HCT116 (cell line): ENCODE measurements around the gene MAPKAPK3. TPM values are rescaled to one million over a fixed set of nuclear protein-coding genes. Genes with fewer than 3 reads are reported as not detected.

Experiments
- ATAC-seq: fragments of 200-7000 bp; cut with Tn5 transposase; 2 replicates; pipeline ENCODE4 v1.9.1; 2020; ENCODE audit warnings: mild to moderate bottlenecking, moderate library complexity
- BruUV-seq: library from RNA; stranded (reverse); fragments of 400-500 nt; replicated peaks from 2 replicates; lab custom pipeline; 2021; lab: Mats Ljungman, UMichigan
- CTCF ChIA-PET: fragments of 300-600 bp; sonication (Branson Sonifier 250); formaldehyde crosslinking; loops from one replicate; lab custom pipeline; 2021; ENCODE audit warnings: antibody characterized with exemption; lab: Charles Lee
- POLR2A ChIA-PET: fragments of 300-600, 350-600 bp; sonication (Branson Sonifier 250); formaldehyde crosslinking; loops from one replicate; lab custom pipeline; 2021; ENCODE audit warnings: antibody characterized with exemption; lab: Charles Lee
- RAD21 ChIA-PET, 2 experiments: fragments of 300-600 bp; sonication (Branson Sonifier 250); formaldehyde crosslinking; loops; one replicate each; lab custom pipeline; 2023; ENCODE audit warnings: low total read pairs in 2 of 2; ENCODE audit not compliant: uncharacterized antibody in 2 of 2, unreplicated experiment in 2 of 2, low non-redundant PET in 1 of 2; lab: Charles Lee
- DNase-seq: peaks from one replicate; pipeline ENCODE4 v3.0.0-alpha.2; 2010; ENCODE audit warnings: low read depth, low spot score
- H2AFZ ChIP-seq: fragments of 200-600 bp; shearing (Covaris generic), sonication (generic); 2 replicates; pipeline ENCODE4 v1.6.1; 2017; ENCODE audit warnings: low read depth, mixed run types, mixed read lengths, antibody characterized with exemption, low read length; ENCODE audit not compliant: poor library complexity, severe bottlenecking
- H3K27ac ChIP-seq: 2 replicates; pipeline ENCODE4 v1.5.1; 2012; ENCODE audit warnings: low read depth, low read length
- H3K27me3 ChIP-seq: fragments of 200-600 bp; sonication (generic); 2 replicates; pipeline ENCODE4 v1.6.1; 2016; ENCODE audit warnings: mixed run types, low read length, mixed read lengths; ENCODE audit not compliant: insufficient read depth
- H3K36me3 ChIP-seq, 2 experiments: fragments of 200-500 bp in 1 of 2; fragments of 200-600 bp in 1 of 2; sonication (Bioruptor generic) in 1 of 2; sonication (generic) in 1 of 2; 2 replicates each; pipeline versions ENCODE4 v1.5.1 to v1.6.1; 2014 to 2016; ENCODE audit warnings: low read length in 2 of 2, inconsistent platforms in 1 of 2, mixed read lengths in 1 of 2, mixed run types in 1 of 2; ENCODE audit not compliant: insufficient read depth in 2 of 2, control insufficient read depth in 1 of 2
- H3K4me1 ChIP-seq, 2 experiments: fragments of 200-600 bp in 1 of 2; sonication (generic) in 1 of 2; 2 replicates each; pipeline versions ENCODE4 v1.5.1 to v1.6.1; 2012 to 2017; ENCODE audit warnings: low read length in 2 of 2, inconsistent platforms in 1 of 2, mild to moderate bottlenecking in 1 of 2, mixed read lengths in 1 of 2, mixed run types in 1 of 2, moderate library complexity in 1 of 2; ENCODE audit not compliant: insufficient read depth in 2 of 2, control insufficient read depth in 1 of 2
- H3K4me2 ChIP-seq: fragments of 200-600 bp; sonication (generic); 2 replicates; pipeline ENCODE4 v1.6.1; 2017; ENCODE audit warnings: mixed run types, low read length, mixed read lengths
- H3K4me3 ChIP-seq, 2 experiments: fragments of 200-600 bp in 1 of 2; sonication (generic) in 1 of 2; replicated peaks in 1 of 2; 2 replicates each; pipeline ENCODE4 v1.5.1; 2011 to 2016; ENCODE audit warnings: low read length in 2 of 2, control low read depth in 1 of 2, low read depth in 1 of 2, mild to moderate bottlenecking in 1 of 2, mixed read lengths in 1 of 2, mixed run types in 1 of 2
- H3K79me2 ChIP-seq: fragments of 200-600 bp; sonication (generic); 2 replicates; pipeline ENCODE4 v1.6.1; 2017; ENCODE audit warnings: mild to moderate bottlenecking, mixed run types, low read length, moderate library complexity, mixed read lengths; ENCODE audit not compliant: insufficient read depth
- H3K9ac ChIP-seq: fragments of 200-600 bp; sonication (generic); 2 replicates; pipeline ENCODE4 v1.6.1; 2016; ENCODE audit warnings: low read length, mixed read lengths
- H3K9me2 ChIP-seq: fragments of 200-600 bp; sonication (generic), shearing (Covaris generic); 2 replicates; pipeline ENCODE4 v1.6.1; 2017; ENCODE audit warnings: mixed run types, mild to moderate bottlenecking, moderate library complexity; ENCODE audit not compliant: insufficient read depth
- H3K9me3 ChIP-seq, 2 experiments: fragments of 200-500 bp in 1 of 2; fragments of 200-600 bp in 1 of 2; sonication (Bioruptor generic) in 1 of 2; sonication (generic) in 1 of 2; 2 replicates each; pipeline ENCODE4 v1.6.1; 2014 to 2017; ENCODE audit warnings: low read length in 2 of 2, mixed read lengths in 2 of 2, inconsistent platforms in 1 of 2, low read depth in 1 of 2, mild to moderate bottlenecking in 1 of 2, mixed run types in 1 of 2, moderate library complexity in 1 of 2; ENCODE audit not compliant: control insufficient read depth in 1 of 2, insufficient read depth in 1 of 2
- H4K20me1 ChIP-seq: fragments of 200-600 bp; sonication (generic), shearing (Covaris generic); 2 replicates; pipeline ENCODE4 v1.6.1; 2017; ENCODE audit warnings: mixed run types, mild to moderate bottlenecking, moderate library complexity; ENCODE audit not compliant: insufficient read depth
- ATF3 ChIP-seq: IDR thresholded peaks from 2 replicates; pipeline ENCODE4 v1.6.1; 2012
- CBX3 ChIP-seq: IDR thresholded peaks from 2 replicates; pipeline ENCODE4 v1.6.1; 2012; ENCODE audit warnings: low read depth
- CEBPB ChIP-seq: IDR thresholded peaks from 2 replicates; pipeline ENCODE4 v1.6.1; 2012; ENCODE audit warnings: low read depth
- CTCF ChIP-seq, 3 experiments: fragments of 200-600 bp in 1 of 3; sonication (generic) in 1 of 3; IDR thresholded peaks in 2 of 3; conservative IDR thresholded peaks in 1 of 3; 2 replicates each; pipeline ENCODE4 v1.5.1; 2012 to 2017; ENCODE audit warnings: low read depth in 2 of 3, low read length in 2 of 3, antibody characterized with exemption in 1 of 3, borderline replicate concordance in 1 of 3, control low read depth in 1 of 3, mild to moderate bottlenecking in 1 of 3, mixed read lengths in 1 of 3, mixed run types in 1 of 3, moderate library complexity in 1 of 3; ENCODE audit not compliant: insufficient read depth in 1 of 3
- EGR1 ChIP-seq: IDR thresholded peaks from 2 replicates; pipeline ENCODE4 v1.6.1; 2012; ENCODE audit warnings: low read depth
- ELF1 ChIP-seq: IDR thresholded peaks from 2 replicates; pipeline ENCODE4 v1.6.1; 2012; ENCODE audit warnings: low read depth, borderline replicate concordance
- EZH2 ChIP-seq: fragments of 200-600 bp; sonication (generic); IDR thresholded peaks from 2 replicates; pipeline ENCODE4 v1.6.1; 2017; ENCODE audit warnings: antibody characterized with exemption, mixed run types
- EZH2phosphoT487 ChIP-seq: fragments of 200-600 bp; IDR thresholded peaks from 2 replicates; pipeline ENCODE4 v1.6.1; 2018; ENCODE audit warnings: antibody characterized with exemption, borderline replicate concordance
- FOSL1 ChIP-seq: IDR thresholded peaks from 2 replicates; pipeline ENCODE4 v1.6.1; 2012; ENCODE audit warnings: low read depth
- POLR2A ChIP-seq: IDR thresholded peaks from 2 replicates; pipeline ENCODE4 v1.7.0; 2011; ENCODE audit warnings: borderline replicate concordance; ENCODE audit not compliant: insufficient read depth, insufficient read length; ENCODE audit errors: extremely low read depth
- POLR2AphosphoS5 ChIP-seq: IDR thresholded peaks from 2 replicates; pipeline ENCODE4 v1.6.1; 2011; ENCODE audit warnings: mild to moderate bottlenecking, low read depth, low read length, moderate library complexity
- RAD21 ChIP-seq: IDR thresholded peaks from 2 replicates; pipeline ENCODE4 v1.6.1; 2012; ENCODE audit warnings: low read depth, mild to moderate bottlenecking
- REST ChIP-seq: IDR thresholded peaks from 2 replicates; pipeline ENCODE4 v1.6.1; 2012; ENCODE audit warnings: low read depth
- SIN3A ChIP-seq: IDR thresholded peaks from 2 replicates; pipeline ENCODE4 v1.6.1; 2012; ENCODE audit warnings: low read depth
- SP1 ChIP-seq: IDR thresholded peaks from 2 replicates; pipeline ENCODE4 v1.6.1; 2012; ENCODE audit warnings: low read depth
- SRF ChIP-seq: IDR thresholded peaks from 2 replicates; pipeline ENCODE4 v1.6.1; 2012; ENCODE audit warnings: low read depth
- YY1 ChIP-seq: IDR thresholded peaks from 2 replicates; pipeline ENCODE4 v1.6.1; 2011; ENCODE audit warnings: low read length, low read depth, moderate library complexity, mild to moderate bottlenecking; ENCODE audit not compliant: insufficient replicate concordance; ENCODE audit errors: extremely low read depth
- ZBTB33 ChIP-seq: IDR thresholded peaks from 2 replicates; pipeline ENCODE4 v1.6.1; 2011; ENCODE audit warnings: mild to moderate bottlenecking, low read length, moderate library complexity; ENCODE audit not compliant: insufficient replicate concordance; ENCODE audit errors: extremely low read depth
- ZFX ChIP-seq: fragments of 450-650 bp; IDR thresholded peaks from 2 replicates; pipeline ENCODE4 v1.6.1; 2017
- intact Hi-C: fragments of 100-400 bp; cut with micrococcal nuclease; formaldehyde crosslinking; loops from 2 replicates; pipeline ENCODE4 v1.10.0; 2022
- total RNA-seq: library from RNA; stranded (reverse); gene quantifications from one replicate; pipeline ENCODE4 v1.2.1, GENCODE V29; 2021; ENCODE audit not compliant: unreplicated experiment

The MAPKAPK3 gene
- total RNA-seq, 1 experiment from 2014 or later, result 87.3 TPM

DNA sequence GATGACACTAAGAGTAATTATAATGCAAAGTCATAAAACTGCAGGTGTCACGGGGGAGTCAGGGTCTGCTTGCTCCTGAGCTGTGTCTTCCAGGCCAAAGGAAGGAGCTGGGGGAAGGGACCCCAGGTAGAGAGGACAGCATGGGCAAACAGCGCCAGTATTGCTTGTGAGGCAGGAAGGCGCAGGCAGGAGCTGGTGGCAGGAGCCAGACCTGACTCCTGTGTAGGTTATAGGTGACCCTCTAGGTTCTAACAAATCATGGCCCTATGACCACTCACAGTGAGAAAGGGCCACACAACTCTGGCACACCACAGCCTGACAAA is 7.2 kb upstream of the MAPKAPK3 start:
- no peak for ATAC-seq
- intact Hi-C loops, result loop anchor here (5.0 kb wide), 1 partner anchor 262 kb away; the partner anchor contains the start of gene ZMYND10
- Histone ChIP-seq H3K9me2 (no peaks in the 10 kb centered on the region), H3K27ac (no peak overlapping the region), H3K27me3 (no peaks in the 10 kb centered on the region), H3K9me3 (no peaks in the 10 kb centered on the region), H3K9ac (no peak overlapping the region), H4K20me1 (no peaks in the 10 kb centered on the region), H3K4me1 (peaks cover 9 to 26% of the 10 kb centered on the region in 2 experiments; a peak in 3 of 4 replicates), H3K79me2 (no peaks in the 10 kb centered on the region; the same call in 1 of the 2 replicates), H2AFZ (no peak overlapping the region), H3K36me3 (0 out of 4 replicates have a peak, but pooled peaks cover 0 to 5% of the 10 kb centered on the region in 2 experiments), H3K4me2 (no peak overlapping the region), H3K4me3 (no peak overlapping the region)
- RAD21 ChIA-PET, result no interaction called here
- no TSS peak for BruUV-seq
- TF ChIP-seq SIN3A, result no peak
- TF ChIP-seq ZFX, result no peak
- no peak for TF ChIP-seq CEBPB
- TF ChIP-seq POLR2A, result no peak
- TF ChIP-seq ELF1, result no peak
- no peak for TF ChIP-seq CTCF (IDR thresholded peaks at IDR 0.05 in 2 of 3, conservative IDR thresholded peaks at IDR 0.05 in 1 of 3; ENCODE audit: borderline replicate concordance in 1 of 3, insufficient read depth in 1 of 3, low read depth in 2 of 3, low read length in 2 of 3)
- no peak for TF ChIP-seq RAD21
- no peak for TF ChIP-seq EZH2
- no peak for TF ChIP-seq FOSL1
- no peak for TF ChIP-seq REST
- no peak for TF ChIP-seq ATF3
- no peak for TF ChIP-seq SRF
- no peak for TF ChIP-seq EZH2phosphoT487
- no peak for TF ChIP-seq SP1
- no peak for TF ChIP-seq EGR1
- no peak for TF ChIP-seq POLR2AphosphoS5
- TF ChIP-seq ZBTB33, result no peak
- no peak for TF ChIP-seq CBX3
- no peak for TF ChIP-seq YY1
- POLR2A ChIA-PET, result no interaction called here
- no peak for DNase-seq
- CTCF ChIA-PET, result interaction anchor here (1.6 to 1.8 kb wide), 2 partner anchors 8 to 40 kb away, joined by 4 to 8 read pairs; partner anchors contain the start of gene HEMK1
